ENCODE measurements around the gene WHRN. TPM values are rescaled to one million over a fixed set of nuclear protein-coding genes. Genes with fewer than 3 reads are reported as not detected.

The WHRN gene
- total and polyA plus RNA-seq, 9 of the 15 experiments (the other 6 are each of a cell fraction or from before 2014, with no cell fraction given): 0.31 to 14.1 (median 3.0) TPM

DNA sequence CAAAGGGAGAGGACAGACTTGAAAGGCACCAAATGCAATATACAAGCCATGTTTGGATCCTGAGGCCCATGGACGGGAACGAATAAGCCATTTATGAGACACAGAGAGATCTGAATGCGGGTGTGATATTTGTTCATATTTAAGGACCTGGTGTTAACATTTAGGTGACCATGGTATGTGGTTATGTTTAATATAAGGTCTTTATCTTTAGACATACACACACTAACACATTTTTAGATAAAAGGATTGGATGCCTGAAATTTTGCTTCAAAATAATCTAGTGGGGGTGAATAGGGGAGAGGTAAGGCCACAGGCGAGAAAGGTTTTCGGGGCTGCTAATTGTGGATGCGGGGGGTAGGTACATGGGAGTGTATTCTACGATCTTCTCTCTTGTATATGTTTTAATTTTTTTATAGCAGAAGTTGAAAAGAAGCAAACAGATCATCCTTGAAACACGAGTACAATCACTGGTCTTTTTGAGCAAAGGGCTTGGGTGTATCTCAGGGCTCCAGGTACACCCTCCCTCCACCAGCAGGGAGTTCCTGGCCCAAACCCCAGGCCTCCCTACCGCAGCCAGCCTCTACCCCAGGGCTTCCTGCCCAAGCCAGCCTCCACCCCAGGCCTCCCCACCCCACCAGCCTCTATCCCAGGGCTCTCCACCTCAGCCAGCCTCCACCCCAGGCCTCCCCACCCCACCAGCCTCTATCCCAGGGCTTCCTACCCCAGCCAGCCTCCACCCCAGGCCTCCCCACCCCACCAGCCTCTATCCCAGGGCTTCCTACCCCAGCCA, 129.7 kb downstream of the WHRN start:
- Histone ChIP-seq H3K4me3 (no peak overlapping the region), H3K27me3 (ENCODE audit: control insufficient read depth in 2 of 2, insufficient read depth in 2 of 2, low read length in 2 of 2) (no peaks in the 10 kb centered on the region), H3K4me1 (replicated peaks in 1 of 2; ENCODE audit: control insufficient read depth in 2 of 2, insufficient read depth in 2 of 2, low read length in 2 of 2) (peaks cover 0 to 14% of the 10 kb centered on the region in 2 experiments; a peak in 2 of 5 replicates), H3K79me2 (ENCODE audit: control insufficient read depth, insufficient read depth, low read length) (no peaks in the 10 kb centered on the region), H2AFZ (ENCODE audit: low read depth, low read length) (no peak overlapping the region), H3K4me2 (ENCODE audit: insufficient read depth, low read length) (no peak overlapping the region), H3K27ac (ENCODE audit: extremely low read depth, low read depth, low read length) (no peak overlapping the region), H3K9me3 (replicated peaks; ENCODE audit: control insufficient read depth, insufficient read depth, low read depth, low read length) (no peaks in the 10 kb centered on the region), H3K36me3 (ENCODE audit: control insufficient read depth, insufficient read depth, low read length) (peaks cover 4% of the 10 kb centered on the region; the same call in 1 of the 3 replicates), H3K9me1 (ENCODE audit: control insufficient read depth, insufficient read depth, low read length) (no peaks in the 10 kb centered on the region), H3K9ac (ENCODE audit: insufficient read depth in 1 of 2, low read depth in 2 of 2, low read length in 2 of 2) (no peak overlapping the region), H4K20me1 (replicated peaks; ENCODE audit: control insufficient read depth, insufficient read depth, low read length) (no peaks in the 10 kb centered on the region; the same call in 1 of the 2 replicates)
- no peak for DNase-seq (ENCODE audit: extremely low read depth in 1 of 4, low spot score in 3 of 4)
- no peak for TF ChIP-seq SRSF9 (IDR thresholded peaks at IDR 0.05; ENCODE audit: borderline replicate concordance, low read depth, low read length)
- TF ChIP-seq STAG1 (CRISPR knock-in tag; IDR thresholded peaks at IDR 0.05; ENCODE audit: borderline replicate concordance): no peak
- no peak for TF ChIP-seq PCBP1 (IDR thresholded peaks at IDR 0.05; ENCODE audit: low read depth, low read length, poor library complexity, severe bottlenecking)
- TF ChIP-seq RNF2 (IDR thresholded peaks at IDR 0.05): no peak
- peak; percentile 56 for TF ChIP-seq POLR2G (IDR thresholded peaks at IDR 0.05; ENCODE audit: low read depth, low read length)
- no peak for TF ChIP-seq NFRKB (IDR thresholded peaks at IDR 0.05; ENCODE audit: low read depth)
- no peak for TF ChIP-seq ZNF274 (IDR thresholded peaks at IDR 0.05; ENCODE audit: borderline replicate concordance, low read depth, low read length)
- TF ChIP-seq ETV1 (tag; conservative IDR thresholded peaks at IDR 0.05; ENCODE audit: low read depth): peak; percentile 22; the same call in 1 of the 2 replicates
- no peak for TF ChIP-seq POLR2H (tag; IDR thresholded peaks at IDR 0.05; ENCODE audit: low read depth)
- ChIA-PET POLR2A (interaction anchor here (0.7 to 1.6 kb wide), 4 partner anchors 10 to 38 kb away, joined by 3 to 8 read pairs (median 4); partner anchors contain the start of gene AKNA), CTCF (ENCODE audit: low intra/inter-chr PET ratio) (interaction anchor here (0.6 kb wide), 1 partner anchor 237 kb away, joined by 3 read pairs; no protein-coding TSS in a partner anchor)
- in situ Hi-C loops (cut with MboI) (no loop called here), intact Hi-C loops (cut with micrococcal nuclease) (no loop called here)
- WGBS (ENCODE audit: insufficient coverage, low coverage, missing lambda C conversion rate): 62% methylated on average over 9 of the region's 9 CpGs
- BruUV-seq (replicated peaks): no TSS peak
- ATAC-seq: no peak
- FAIRE-seq: no peak

All from K562 (cell line).